HG03520 (cell line): ENCODE measurements around the gene SATL1.
"Not testable (repeated sequence)": the region's sequence is repeated elsewhere in the genome, so short reads cannot be mapped to it uniquely, and the experiment has no call there.

Source experiments
- ATAC-seq: cut with Tn5 transposase; IDR thresholded peaks from one replicate; pipeline ENCODE4 v1.9.1; 2021; ENCODE audit warnings: mild to moderate bottlenecking, moderate library complexity; ENCODE audit not compliant: unreplicated experiment

The SATL1 gene

GRCh38 chrX:85243761-85244449, at the start of gene SATL1, which contains the start of gene ZNF711:
Gene SATL1, minus strand, starts transcription at chrX:85243779. Its CDS starts 134,811 bp downstream, at chrX:85108968.
Gene ZNF711, plus strand, starts transcription at chrX:85243991. Its CDS starts 3,582 bp downstream, at chrX:85247573.
- peak; percentile 66 for ATAC-seq

DNA sequence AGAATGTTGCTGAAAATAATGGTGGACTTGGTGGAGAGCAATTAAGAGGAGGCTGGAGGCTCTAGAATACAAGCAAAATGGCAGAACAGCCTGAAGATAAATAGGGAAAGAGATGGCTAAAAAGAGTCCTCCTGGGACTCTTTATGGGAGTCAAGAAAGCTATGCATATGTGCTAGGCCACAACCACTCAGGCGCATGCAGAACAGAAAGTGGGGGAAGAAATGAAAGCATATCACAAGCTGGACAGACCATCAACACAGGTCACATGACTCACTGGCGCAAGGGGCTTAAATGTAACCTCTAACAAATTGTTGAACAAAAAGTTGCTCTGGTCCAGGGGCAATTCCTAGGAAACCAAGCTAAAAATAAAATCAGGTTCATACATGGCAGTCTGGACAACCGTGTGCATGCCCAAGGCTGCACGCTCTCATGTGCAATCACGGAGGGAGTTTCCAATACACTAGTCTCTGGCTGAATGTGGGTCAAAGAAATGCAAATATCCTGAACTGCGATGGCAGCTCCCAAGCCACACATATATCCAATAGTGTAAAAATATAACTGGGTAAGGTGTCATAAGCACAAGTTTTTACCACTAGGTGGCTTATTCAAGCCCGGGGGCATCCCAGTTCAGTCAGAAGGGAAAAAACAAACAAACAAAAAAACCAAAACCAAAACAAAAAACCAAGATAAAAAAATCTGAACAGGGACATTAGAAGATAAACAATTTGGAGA, 45.6 kb upstream of the SATL1 start:
- no peak for ATAC-seq

DNA sequence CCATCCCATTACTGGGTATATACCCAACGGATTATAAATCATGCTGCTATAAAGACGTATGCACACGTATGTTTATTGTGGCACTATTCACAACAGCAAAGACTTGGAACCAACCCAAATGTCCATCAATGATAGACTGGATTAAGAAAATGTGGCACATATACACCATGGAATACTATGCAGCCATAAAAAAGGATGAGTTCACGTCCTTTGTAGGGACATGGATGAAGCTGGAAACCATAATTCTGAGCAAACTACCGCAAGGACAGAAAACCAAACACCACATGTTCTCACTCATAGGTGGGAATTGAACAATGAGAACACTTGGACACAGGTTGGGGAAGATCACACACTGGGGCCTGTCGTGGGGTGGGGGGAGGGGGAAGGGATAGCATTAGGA, 41.7 kb upstream of the SATL1 start:
- ATAC-seq: not testable (repeated sequence)

DNA sequence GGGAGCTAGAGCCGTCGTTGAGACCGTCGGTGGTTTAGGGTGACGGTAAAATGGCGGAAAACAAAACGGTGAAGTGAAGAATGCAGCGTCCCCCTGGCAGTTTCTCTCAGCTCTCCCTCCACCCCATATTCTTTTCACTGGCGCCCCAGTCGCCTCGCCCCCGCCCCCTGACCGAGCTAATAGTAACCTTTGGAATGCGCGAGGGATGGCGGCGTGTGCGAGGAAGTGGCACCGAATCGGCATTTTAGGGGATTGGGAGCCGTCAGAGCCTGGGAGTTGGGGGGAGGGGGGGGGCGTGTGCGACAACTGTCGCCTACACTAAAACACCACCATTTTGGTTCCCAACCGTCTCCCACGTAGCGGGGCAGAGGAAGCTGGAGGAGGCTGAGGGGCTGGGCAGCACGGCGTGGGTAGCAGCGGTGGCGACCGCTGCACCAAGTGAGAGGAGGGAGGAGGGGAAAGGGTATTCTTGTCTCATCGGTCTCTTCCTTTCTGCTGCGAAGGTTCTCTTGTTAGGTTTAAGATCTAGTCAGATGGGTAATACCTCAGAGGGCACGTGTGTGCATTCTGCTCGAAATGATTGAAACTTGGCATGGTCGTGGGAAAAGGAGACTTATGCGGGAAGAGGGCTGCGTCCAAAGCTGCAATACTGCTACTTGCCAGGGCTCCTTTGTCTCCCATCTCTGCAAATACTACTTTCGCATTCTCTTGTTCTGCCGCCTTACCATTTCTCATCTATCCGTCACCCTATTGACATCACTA, 1.1 kb upstream of the SATL1 start:
- peak; percentile 31 for ATAC-seq

DNA sequence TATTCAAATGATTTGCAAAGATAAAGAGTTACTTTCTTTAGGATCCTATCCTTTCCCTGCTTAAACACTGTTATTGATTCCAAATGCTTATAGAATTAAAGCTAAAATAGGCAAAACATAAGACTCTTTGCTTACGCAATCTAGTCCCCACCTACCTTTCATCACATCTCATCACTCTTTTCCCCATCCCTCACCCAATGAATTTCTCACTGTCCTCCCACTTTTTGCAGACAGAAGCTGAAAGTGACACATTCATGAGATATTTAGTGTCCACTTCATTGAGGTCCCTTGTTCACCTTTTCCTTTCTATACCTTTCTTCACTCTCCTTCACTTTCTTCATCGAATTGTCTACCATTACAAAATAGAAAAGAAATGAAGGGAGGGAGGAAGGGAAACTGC, 424 bp downstream of the SATL1 start:
- ATAC-seq: no peak

GRCh38 chrX:85223359-85223758, 20.2 kb downstream of the SATL1 start:
- no peak for ATAC-seq

DNA sequence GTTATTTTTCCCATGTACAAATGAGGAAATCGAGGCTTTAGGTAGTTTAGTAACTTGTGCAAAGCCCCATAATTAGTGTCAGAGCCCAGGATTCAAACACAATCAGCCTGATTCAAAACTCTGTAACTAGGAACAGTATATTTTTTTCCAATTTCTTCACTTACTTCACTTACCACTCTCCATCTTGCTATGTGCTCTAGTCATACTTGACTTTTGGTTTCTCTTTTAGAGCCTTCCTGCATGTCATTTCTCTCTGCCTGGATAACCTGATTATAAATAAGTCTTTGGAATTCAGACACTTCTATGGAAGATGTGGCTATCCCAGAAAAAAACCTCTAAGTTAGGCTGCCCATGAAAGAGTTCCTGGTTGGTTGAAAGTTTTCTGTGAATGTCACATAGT, 22.2 kb downstream of the SATL1 start:
- no peak for ATAC-seq

GRCh38 chrX:85215946-85216345, 27.6 kb downstream of the SATL1 start:
- ATAC-seq: no peak

GRCh38 chrX:85213792-85214530, 29.6 kb downstream of the SATL1 start:
- ATAC-seq: no peak

- ATAC-seq: no peak
Observed at GRCh38 chrX:85203461-85203970, 40.1 kb downstream of the SATL1 start.

DNA sequence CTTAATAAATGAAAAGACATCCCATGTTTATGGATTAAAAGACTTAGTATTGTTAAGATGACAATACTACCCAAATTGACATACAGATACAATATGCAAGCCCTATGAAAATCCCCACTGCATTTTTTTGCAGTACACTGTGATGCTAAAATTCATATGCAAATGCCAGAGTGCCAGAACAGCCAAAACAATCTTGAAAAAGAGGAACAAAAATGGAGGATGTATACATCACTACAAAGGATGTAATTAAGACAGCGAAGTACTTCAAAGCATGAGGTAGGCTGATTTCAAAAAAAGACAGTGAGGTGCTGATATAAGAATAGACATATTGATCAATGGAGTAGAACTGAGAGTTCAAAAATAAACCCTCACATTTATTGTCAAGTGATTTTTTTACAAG, 47.3 kb downstream of the SATL1 start:
- no peak for ATAC-seq

DNA sequence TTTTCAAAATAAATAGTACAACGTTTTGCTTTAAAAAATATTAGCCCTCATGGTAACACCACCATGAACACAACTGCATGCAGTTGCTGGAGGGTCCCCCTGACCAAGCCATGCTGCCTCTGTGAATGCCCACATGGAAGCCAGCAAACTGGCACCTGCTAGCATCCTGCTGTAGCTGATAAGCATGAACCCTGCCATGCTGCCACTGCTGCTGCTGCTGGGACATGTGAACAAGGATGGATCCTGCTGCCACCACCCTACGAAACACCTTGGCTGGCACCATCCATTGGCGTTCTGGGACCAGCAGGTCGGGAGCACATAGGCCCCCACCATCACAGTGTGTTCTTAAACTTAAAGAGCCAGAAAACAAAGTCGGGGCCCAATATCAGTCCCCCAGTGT, 83.9 kb downstream of the SATL1 start:
- no peak for ATAC-seq

- ATAC-seq: peak; percentile 64
Observed at GRCh38 chrX:85140964-85141363, 102.6 kb downstream of the SATL1 start.

DNA sequence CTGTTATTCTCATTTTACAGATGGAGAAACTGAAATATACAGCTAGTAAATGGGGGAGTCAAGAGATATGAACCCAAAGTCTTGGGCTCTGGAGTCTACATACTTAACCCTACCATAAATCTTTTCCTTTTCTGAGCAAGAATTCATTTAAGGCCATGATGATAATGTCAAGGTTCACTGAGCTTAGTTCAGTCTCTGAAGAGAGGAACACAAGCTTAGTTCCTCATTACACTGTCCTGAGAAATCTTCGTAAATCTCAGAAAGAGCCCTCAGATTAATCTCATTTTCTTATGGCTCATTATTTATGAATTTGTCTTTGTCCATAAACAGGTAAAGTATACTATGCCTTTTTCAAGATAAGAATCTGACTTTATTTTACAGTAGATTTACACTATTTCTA, 104.2 kb downstream of the SATL1 start:
- no peak for ATAC-seq

- no peak for ATAC-seq
Observed at GRCh38 chrX:85136409-85136808, 107.2 kb downstream of the SATL1 start.

- no peak for ATAC-seq
Observed at GRCh38 chrX:85115252-85115651, 128.3 kb downstream of the SATL1 start.

GRCh38 chrX:85114776-85115175, 128.8 kb downstream of the SATL1 start:
- ATAC-seq: no peak

- ATAC-seq: no peak
Observed at GRCh38 chrX:85114171-85114570, 129.4 kb downstream of the SATL1 start.

GRCh38 chrX:85113746-85114145, 129.8 kb downstream of the SATL1 start:
- ATAC-seq: no peak

- no peak for ATAC-seq
Observed at GRCh38 chrX:85112293-85112692, 131.3 kb downstream of the SATL1 start.

GRCh38 chrX:85111347-85111746, 132.2 kb downstream of the SATL1 start:
- no peak for ATAC-seq
